ENCODE data around the gene ABR. TPM values are rescaled to one million over a fixed set of nuclear protein-coding genes. Genes with fewer than 3 reads are reported as not detected.

ABR gene
- total and polyA plus RNA-seq, 2 of the 13 experiments (the other 11 are each of a cell fraction or from before 2014, with no cell fraction given) = 12.4 to 40.4 TPM

DNA sequence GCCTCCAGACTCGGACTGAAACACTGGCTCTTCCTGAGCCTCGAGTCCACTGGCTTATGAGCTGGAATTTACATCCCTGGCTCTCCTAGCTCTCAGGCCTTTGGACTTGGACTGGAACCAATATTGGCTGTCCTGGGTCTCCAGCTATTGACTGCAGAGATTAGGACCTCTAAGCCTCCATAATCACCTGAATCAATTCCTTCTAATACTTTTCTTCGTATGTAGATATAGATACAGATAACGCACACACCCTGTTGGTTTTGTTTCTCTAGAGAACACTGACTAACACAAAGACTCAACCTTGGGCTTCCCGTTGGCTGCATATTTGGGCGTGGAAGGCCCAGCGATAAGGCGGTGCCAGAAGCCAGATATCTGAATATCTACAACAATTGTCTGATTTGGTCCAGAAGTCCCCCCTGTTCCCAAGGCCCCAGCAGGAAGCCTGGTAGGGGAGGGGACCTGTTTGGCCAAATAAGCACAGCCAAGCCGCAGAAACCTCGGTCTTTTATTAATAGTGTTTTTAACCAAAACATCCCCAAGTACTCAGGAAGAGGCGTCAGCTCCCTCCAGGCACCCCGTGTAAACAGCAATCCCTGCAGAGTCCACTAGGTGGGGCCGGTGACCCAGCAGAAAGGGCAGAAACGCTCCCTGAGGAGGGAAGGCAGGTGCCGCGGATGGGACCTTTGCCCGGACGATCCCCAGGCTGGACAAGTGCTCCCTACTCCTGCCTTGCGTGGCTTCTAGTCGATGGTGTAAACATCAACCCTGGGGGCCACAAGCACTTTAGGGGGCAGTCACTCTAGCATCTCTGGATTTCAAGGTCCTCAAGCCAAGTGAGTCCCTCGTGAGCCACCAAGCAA, 57.0 kb downstream of the ABR start (continued):
- TF ChIP-seq, protein P1, sequence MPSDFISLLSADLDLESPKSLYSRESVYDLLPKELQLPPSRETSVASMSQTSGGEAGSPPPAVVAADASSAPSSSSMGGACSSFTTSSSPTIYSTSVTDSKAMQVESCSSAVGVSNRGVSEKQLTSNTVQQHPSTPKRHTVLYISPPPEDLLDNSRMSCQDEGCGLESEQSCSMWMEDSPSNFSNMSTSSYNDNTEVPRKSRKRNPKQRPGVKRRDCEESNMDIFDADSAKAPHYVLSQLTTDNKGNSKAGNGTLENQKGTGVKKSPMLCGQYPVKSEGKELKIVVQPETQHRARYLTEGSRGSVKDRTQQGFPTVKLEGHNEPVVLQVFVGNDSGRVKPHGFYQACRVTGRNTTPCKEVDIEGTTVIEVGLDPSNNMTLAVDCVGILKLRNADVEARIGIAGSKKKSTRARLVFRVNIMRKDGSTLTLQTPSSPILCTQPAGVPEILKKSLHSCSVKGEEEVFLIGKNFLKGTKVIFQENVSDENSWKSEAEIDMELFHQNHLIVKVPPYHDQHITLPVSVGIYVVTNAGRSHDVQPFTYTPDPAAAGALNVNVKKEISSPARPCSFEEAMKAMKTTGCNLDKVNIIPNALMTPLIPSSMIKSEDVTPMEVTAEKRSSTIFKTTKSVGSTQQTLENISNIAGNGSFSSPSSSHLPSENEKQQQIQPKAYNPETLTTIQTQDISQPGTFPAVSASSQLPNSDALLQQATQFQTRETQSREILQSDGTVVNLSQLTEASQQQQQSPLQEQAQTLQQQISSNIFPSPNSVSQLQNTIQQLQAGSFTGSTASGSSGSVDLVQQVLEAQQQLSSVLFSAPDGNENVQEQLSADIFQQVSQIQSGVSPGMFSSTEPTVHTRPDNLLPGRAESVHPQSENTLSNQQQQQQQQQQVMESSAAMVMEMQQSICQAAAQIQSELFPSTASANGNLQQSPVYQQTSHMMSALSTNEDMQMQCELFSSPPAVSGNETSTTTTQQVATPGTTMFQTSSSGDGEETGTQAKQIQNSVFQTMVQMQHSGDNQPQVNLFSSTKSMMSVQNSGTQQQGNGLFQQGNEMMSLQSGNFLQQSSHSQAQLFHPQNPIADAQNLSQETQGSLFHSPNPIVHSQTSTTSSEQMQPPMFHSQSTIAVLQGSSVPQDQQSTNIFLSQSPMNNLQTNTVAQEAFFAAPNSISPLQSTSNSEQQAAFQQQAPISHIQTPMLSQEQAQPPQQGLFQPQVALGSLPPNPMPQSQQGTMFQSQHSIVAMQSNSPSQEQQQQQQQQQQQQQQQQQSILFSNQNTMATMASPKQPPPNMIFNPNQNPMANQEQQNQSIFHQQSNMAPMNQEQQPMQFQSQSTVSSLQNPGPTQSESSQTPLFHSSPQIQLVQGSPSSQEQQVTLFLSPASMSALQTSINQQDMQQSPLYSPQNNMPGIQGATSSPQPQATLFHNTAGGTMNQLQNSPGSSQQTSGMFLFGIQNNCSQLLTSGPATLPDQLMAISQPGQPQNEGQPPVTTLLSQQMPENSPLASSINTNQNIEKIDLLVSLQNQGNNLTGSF (CRISPR knock-in tag; IDR thresholded peaks at IDR 0.05) = 0 out of 2 replicates have a peak, but pooled peaks have one; percentile 25
- TF ChIP-seq ZNF333 (CRISPR knock-in tag; IDR thresholded peaks at IDR 0.05; ENCODE audit: borderline replicate concordance) (no peak), ZNF17 (CRISPR knock-in tag; IDR thresholded peaks at IDR 0.05) (0 out of 2 replicates have a peak, but pooled peaks have one; percentile 13), ESRRA (CRISPR knock-in tag; IDR thresholded peaks at IDR 0.05; ENCODE audit: low read depth) (no peak), RAD21 (CRISPR knock-in tag; IDR thresholded peaks at IDR 0.05) (peak; percentile 92), ZNF263 (CRISPR knock-in tag; IDR thresholded peaks at IDR 0.05) (peak; percentile 100), HNF4A (CRISPR knock-in tag; IDR thresholded peaks at IDR 0.05) (peak; percentile 74), FOXJ3 (CRISPR knock-in tag; IDR thresholded peaks at IDR 0.05; ENCODE audit: borderline replicate concordance) (0 out of 2 replicates have a peak, but pooled peaks have one; percentile 42), ZNF891 (CRISPR knock-in tag; IDR thresholded peaks at IDR 0.05) (peak; percentile 68; the same call in 1 of the 2 replicates), ZBTB39 (CRISPR knock-in tag; IDR thresholded peaks at IDR 0.05) (no peak)
- TF ChIP-seq, protein P2, sequence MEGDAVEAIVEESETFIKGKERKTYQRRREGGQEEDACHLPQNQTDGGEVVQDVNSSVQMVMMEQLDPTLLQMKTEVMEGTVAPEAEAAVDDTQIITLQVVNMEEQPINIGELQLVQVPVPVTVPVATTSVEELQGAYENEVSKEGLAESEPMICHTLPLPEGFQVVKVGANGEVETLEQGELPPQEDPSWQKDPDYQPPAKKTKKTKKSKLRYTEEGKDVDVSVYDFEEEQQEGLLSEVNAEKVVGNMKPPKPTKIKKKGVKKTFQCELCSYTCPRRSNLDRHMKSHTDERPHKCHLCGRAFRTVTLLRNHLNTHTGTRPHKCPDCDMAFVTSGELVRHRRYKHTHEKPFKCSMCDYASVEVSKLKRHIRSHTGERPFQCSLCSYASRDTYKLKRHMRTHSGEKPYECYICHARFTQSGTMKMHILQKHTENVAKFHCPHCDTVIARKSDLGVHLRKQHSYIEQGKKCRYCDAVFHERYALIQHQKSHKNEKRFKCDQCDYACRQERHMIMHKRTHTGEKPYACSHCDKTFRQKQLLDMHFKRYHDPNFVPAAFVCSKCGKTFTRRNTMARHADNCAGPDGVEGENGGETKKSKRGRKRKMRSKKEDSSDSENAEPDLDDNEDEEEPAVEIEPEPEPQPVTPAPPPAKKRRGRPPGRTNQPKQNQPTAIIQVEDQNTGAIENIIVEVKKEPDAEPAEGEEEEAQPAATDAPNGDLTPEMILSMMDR (CRISPR knock-in tag; IDR thresholded peaks at IDR 0.05) = peak; percentile 96
- TF ChIP-seq, protein P3, sequence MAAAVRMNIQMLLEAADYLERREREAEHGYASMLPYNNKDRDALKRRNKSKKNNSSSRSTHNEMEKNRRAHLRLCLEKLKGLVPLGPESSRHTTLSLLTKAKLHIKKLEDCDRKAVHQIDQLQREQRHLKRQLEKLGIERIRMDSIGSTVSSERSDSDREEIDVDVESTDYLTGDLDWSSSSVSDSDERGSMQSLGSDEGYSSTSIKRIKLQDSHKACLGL (CRISPR knock-in tag; IDR thresholded peaks at IDR 0.05) = peak; percentile 25; the same call in 1 of the 2 replicates
- TF ChIP-seq, protein P4, sequence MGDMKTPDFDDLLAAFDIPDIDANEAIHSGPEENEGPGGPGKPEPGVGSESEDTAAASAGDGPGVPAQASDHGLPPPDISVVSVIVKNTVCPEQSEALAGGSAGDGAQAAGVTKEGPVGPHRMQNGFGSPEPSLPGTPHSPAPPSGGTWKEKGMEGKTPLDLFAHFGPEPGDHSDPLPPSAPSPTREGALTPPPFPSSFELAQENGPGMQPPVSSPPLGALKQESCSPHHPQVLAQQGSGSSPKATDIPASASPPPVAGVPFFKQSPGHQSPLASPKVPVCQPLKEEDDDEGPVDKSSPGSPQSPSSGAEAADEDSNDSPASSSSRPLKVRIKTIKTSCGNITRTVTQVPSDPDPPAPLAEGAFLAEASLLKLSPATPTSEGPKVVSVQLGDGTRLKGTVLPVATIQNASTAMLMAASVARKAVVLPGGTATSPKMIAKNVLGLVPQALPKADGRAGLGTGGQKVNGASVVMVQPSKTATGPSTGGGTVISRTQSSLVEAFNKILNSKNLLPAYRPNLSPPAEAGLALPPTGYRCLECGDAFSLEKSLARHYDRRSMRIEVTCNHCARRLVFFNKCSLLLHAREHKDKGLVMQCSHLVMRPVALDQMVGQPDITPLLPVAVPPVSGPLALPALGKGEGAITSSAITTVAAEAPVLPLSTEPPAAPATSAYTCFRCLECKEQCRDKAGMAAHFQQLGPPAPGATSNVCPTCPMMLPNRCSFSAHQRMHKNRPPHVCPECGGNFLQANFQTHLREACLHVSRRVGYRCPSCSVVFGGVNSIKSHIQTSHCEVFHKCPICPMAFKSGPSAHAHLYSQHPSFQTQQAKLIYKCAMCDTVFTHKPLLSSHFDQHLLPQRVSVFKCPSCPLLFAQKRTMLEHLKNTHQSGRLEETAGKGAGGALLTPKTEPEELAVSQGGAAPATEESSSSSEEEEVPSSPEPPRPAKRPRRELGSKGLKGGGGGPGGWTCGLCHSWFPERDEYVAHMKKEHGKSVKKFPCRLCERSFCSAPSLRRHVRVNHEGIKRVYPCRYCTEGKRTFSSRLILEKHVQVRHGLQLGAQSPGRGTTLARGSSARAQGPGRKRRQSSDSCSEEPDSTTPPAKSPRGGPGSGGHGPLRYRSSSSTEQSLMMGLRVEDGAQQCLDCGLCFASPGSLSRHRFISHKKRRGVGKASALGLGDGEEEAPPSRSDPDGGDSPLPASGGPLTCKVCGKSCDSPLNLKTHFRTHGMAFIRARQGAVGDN (CRISPR knock-in tag; IDR thresholded peaks at IDR 0.05) = peak; percentile 55
